Esophagus squamous epithelium (tissue), 4 donors: Measurements from ENCODE around the gene SPRING1.

ENCODE experiments used
- CTCF ChIP-seq, 6 experiments: fragments of 450-650 bp in 4 of 6; fragments of 200-600 bp in 2 of 6; sonication (generic) in 2 of 6; IDR thresholded peaks; one replicate each; pipeline ENCODE4 v1.5.1; 2016 to 2019; ENCODE audit warnings: antibody characterized with exemption in 6 of 6, mild to moderate bottlenecking in 4 of 6, moderate library complexity in 4 of 6
- POLR2A ChIP-seq, 4 donors: fragments of 450-650 bp; IDR thresholded peaks; one replicate each; pipeline ENCODE4 v1.6.1; 2017; ENCODE audit warnings: antibody characterized with exemption in 4 of 4, mild to moderate bottlenecking in 4 of 4, moderate library complexity in 3 of 4

- TF ChIP-seq POLR2A (IDR thresholded peaks at IDR 0.05) = no peak
- TF ChIP-seq CTCF (IDR thresholded peaks at IDR 0.05) = no peak
These were observed 44.3 kb downstream of the SPRING1 start for GRCh38 chr12:116693286-116694227.
